Aorta (tissue), 5 donors: ENCODE data around the gene GPX6. TPM values are rescaled to one million over a fixed set of nuclear protein-coding genes. Genes with fewer than 3 reads are reported as not detected.
A peak's percentile ranks its signal among the peaks of the same experiment; 100 is the strongest.

ENCODE experiments used
- ATAC-seq: fragments of 200-7000 bp; cut with Tn5 transposase; one replicate; pipeline ENCODE4 v1.9.1; 2022; ENCODE audit warnings: moderate library complexity; ENCODE audit not compliant: low FRiP score
- DNase-seq, 2 donors: peaks; one replicate each; pipeline ENCODE4 v3.0.0-alpha.2; 2020
- H3K27ac ChIP-seq, 2 donors: one replicate each; pipeline ENCODE4 v1.5.1; 2013; ENCODE audit warnings: low read length in 2 of 2, mild to moderate bottlenecking in 2 of 2, moderate library complexity in 2 of 2, control low read depth in 1 of 2, inconsistent platforms in 1 of 2, low read depth in 1 of 2
- H3K27me3 ChIP-seq, 2 donors: one replicate each; pipeline ENCODE4 v1.6.1; 2013; ENCODE audit warnings: control low read depth in 1 of 2, low read length in 1 of 2, mild to moderate bottlenecking in 1 of 2, moderate library complexity in 1 of 2; ENCODE audit not compliant: insufficient read depth in 2 of 2, control insufficient read depth in 1 of 2
- H3K36me3 ChIP-seq, 2 donors: one replicate each; pipeline ENCODE4 v1.6.1; 2013; ENCODE audit warnings: control low read depth in 1 of 2, low read length in 1 of 2, mild to moderate bottlenecking in 1 of 2; ENCODE audit not compliant: insufficient read depth in 2 of 2, control insufficient read depth in 1 of 2
- H3K4me1 ChIP-seq, 2 donors: one replicate each; pipeline ENCODE4 v1.6.1; 2013; ENCODE audit warnings: low read length in 2 of 2, control low read depth in 1 of 2, mild to moderate bottlenecking in 1 of 2, moderate library complexity in 1 of 2; ENCODE audit not compliant: insufficient read depth in 2 of 2, control insufficient read depth in 1 of 2
- H3K4me3 ChIP-seq, 2 donors: one replicate each; pipeline ENCODE4 v1.5.1; 2013; ENCODE audit warnings: low read length in 2 of 2, control low read depth in 1 of 2, mild to moderate bottlenecking in 1 of 2
- H3K9me3 ChIP-seq: one replicate; pipeline ENCODE4 v1.6.1; 2013; ENCODE audit warnings: mild to moderate bottlenecking, low read length; ENCODE audit not compliant: control insufficient read depth
- WGBS, 2 donors: extraction: QIAGEN DNeasy Blood & Tissue Kit; methylation state at CpG; one replicate each; pipeline ENCODE4 v1.1.7; 2013; 5-methylcytosine and 5-hydroxymethylcytosine counted together
- intact Hi-C, 2 donors: fragments of 100-400 bp; cut with DNase I; formaldehyde crosslinking; loops; one replicate each; pipeline versions ENCODE4 v1.14.2 to v1.15.0; 2022
- polyA plus RNA-seq, 2 donors: library from polyadenylated mRNA; stranded (reverse); fragments of 200-250 nt; gene quantifications; one replicate each; pipeline ENCODE4 v1.2.3, GENCODE V29; 2013
- total RNA-seq, 2 donors: library from RNA; stranded (reverse); fragmentation: NEBNext Ultra II Directional; extraction: Animal tissue kit (Norgen Biotek cat#: 25700); gene quantifications; one replicate each; pipeline ENCODE4 v1.2.1, GENCODE V29; 2021
- donor health status: healthy with polysubstance abuse.
- donor health status: Bipolar disorder and iron deficiency.
- donor health status: DM: no; HTN: no; CAD: no.
- donor health status: DM: no; HTN: no; CAD: no.
- donor health status: DM: yes; HTN: yes; CAD: no.

The GPX6 gene
- total and polyA plus RNA-seq, 4 donors = not detected

DNA sequence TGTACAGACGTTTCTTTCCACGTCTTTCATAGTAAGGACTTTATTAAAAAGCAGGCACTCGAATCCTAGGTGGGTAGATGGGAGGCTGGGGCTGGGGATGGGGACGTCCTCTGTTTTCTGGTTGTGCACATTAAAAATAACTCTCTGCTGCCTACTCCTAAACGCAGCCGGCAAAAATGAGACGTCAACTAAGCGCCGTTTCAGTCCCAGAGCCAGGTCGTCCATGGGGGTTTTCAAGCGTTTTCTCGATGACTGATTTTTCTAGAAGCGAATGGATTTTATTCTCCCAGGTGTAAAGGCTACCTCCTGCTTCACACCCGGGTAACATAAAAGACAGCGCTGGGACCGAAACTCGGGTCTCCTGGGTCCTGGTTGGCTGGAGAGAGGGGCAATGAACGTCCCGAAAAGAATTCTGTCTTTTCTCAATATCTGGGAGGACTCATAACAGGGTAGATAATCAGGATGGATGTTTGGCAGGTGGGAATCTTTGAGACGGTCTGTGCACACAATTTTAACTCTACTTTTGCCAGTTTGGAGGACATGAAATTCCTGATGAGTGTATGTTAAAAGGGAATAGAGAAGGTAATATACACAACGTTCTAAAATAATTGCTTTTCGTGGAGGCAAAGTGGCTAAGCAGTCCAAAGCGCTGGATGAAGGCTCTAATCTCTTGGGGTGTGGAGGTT is 25.2 kb downstream of the GPX6 start:
- Histone ChIP-seq H3K4me3 (no peak overlapping the region), H3K27me3 (peaks cover 0 to 2% of the 10 kb centered on the region in 2 donors), H3K9me3 (peaks cover 4% of the 10 kb centered on the region), H3K36me3 (no peaks in the 10 kb centered on the region), H3K4me1 (no peaks in the 10 kb centered on the region), H3K27ac (no peak overlapping the region)
- DNase-seq (no peak), ATAC-seq (peak; percentile 51)
- WGBS, 2 donors = 8% methylated on average over 23 of the region's 23 CpGs
- intact Hi-C loops = no loop called here

- H3K4me3 ChIP-seq = no peak overlapping the region
- peaks cover 4% of the 10 kb centered on the region for H3K9me3 ChIP-seq
- DNase-seq (no peak), ATAC-seq (peak; percentile 83)
- WGBS, 2 donors = 3 to 4% methylated on average over 40 of the region's 40 CpGs
- H3K4me1 ChIP-seq = no peaks in the 10 kb centered on the region
- intact Hi-C loops = no loop called here
- H3K27me3 ChIP-seq = peaks cover 0 to 2% of the 10 kb centered on the region in 2 donors
- no peaks in the 10 kb centered on the region for H3K36me3 ChIP-seq
- no peak overlapping the region for H3K27ac ChIP-seq
Measured at GRCh38 chr6:28489366-28490204, 26.0 kb downstream of the GPX6 start.

GRCh38 chr6:28488916-28489365 is 26.7 kb downstream of the GPX6 start:
- no peak overlapping the region for H3K4me3 ChIP-seq
- intact Hi-C loops = no loop called here
- no peak for ATAC-seq
- 28 to 29% methylated on average over 14 of the region's 14 CpGs for WGBS, 2 donors
- peaks cover 4% of the 10 kb centered on the region for H3K9me3 ChIP-seq
- no peak for DNase-seq
- H3K36me3 ChIP-seq = no peaks in the 10 kb centered on the region
- H3K4me1 ChIP-seq = no peaks in the 10 kb centered on the region
- peaks cover 0 to 2% of the 10 kb centered on the region in 2 donors for H3K27me3 ChIP-seq
- H3K27ac ChIP-seq = no peak overlapping the region

DNA sequence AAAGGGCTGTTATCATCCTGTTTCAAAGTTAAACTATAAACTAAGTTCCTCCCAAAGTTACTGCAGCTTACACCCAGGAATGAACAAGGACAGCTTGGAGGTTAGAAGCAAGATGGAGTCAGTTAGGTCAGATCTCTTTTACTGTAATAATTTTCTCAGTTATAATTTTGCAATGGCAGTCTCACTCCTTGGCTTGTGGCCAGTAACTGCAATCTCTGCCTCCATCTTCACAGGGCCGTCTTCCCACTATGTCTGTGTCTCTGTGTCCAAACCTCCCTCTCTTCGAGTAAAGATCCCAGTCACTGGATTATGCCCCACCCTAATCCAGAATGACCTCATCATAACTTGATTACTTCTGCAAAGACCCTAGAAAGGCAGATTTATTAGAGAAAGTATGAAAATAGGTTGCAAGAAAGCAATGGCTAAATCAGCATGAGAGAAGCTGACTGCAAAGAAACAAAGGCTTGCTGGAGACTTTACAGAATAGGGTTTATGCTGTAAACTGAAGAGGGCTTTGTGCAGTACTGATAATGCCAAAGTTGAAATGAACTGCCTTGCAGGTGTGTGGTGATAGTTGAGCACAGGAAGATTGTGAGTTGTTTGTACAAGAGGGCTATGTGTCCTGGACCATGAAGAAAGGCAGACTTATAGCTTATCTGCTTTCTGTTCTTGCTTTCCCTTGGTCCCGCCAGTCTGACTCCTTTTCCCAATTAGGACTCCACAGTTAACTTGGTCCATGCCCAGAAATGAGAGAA is 28.4 kb downstream of the GPX6 start:
- ATAC-seq = no peak
- peaks cover 4% of the 10 kb centered on the region for H3K9me3 ChIP-seq
- H3K27me3 ChIP-seq = peaks cover 0 to 2% of the 10 kb centered on the region in 2 donors
- H3K4me3 ChIP-seq = no peak overlapping the region
- H3K36me3 ChIP-seq = no peaks in the 10 kb centered on the region
- 47 to 51% methylated on average over 3 of the region's 3 CpGs for WGBS, 2 donors
- DNase-seq = no peak
- no peak overlapping the region for H3K27ac ChIP-seq
- intact Hi-C loops = no loop called here
- H3K4me1 ChIP-seq = no peaks in the 10 kb centered on the region

DNA sequence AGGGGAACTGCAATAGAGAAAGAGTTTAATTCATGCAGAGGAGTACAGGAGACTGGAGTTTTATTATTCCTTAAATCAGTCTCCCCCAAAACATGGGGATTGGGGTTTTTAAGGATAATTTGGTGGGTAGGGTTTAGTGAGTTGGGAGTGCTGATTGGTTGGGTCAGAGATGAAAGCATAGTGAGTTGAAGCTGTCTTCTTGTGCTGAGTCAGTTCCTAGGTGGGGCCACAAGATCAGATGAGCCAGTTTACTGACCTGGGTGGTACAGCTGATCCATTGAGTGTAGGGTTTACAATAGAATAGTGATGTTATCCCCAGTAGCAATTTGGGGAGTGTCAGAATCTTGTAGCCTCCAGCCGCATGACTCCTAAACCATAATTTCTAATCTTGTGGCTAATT is 29.1 kb downstream of the GPX6 start:
- Histone ChIP-seq H3K27ac (no peak overlapping the region), H3K4me3 (no peak overlapping the region), H3K36me3 (no peaks in the 10 kb centered on the region), H3K4me1 (no peaks in the 10 kb centered on the region), H3K9me3 (peaks cover 4% of the 10 kb centered on the region), H3K27me3 (peaks cover 0 to 2% of the 10 kb centered on the region in 2 donors)
- 87 to 100% methylated on average over 1 of the region's 1 CpG for WGBS, 2 donors
- ATAC-seq = no peak
- intact Hi-C loops = no loop called here
- DNase-seq = no peak

DNA sequence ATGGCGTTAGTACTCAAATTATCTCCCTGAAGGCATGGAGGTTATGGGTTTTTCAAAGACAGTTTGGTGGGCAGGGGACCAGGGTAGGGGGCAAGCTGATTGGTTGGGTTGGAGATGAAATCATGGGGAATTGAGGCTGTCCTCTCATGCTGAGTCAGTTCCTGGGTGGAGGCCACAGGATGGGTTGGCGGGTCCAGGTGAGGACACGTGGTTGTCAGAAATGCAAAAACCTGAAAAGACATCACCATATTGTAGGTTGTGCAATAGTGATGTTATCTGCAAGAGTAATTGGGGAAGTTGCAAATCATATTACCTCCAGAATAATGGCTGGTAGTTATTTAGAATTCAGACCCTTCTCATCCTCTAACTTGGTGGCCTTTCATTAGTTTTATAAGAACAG is 30.1 kb downstream of the GPX6 start:
- H3K9me3 ChIP-seq = peaks cover 4% of the 10 kb centered on the region
- peaks cover 0 to 2% of the 10 kb centered on the region in 2 donors for H3K27me3 ChIP-seq
- DNase-seq = no peak
- no peak overlapping the region for H3K4me3 ChIP-seq
- ATAC-seq = no peak
- H3K27ac ChIP-seq = no peak overlapping the region
- H3K4me1 ChIP-seq = no peaks in the 10 kb centered on the region
- WGBS, 2 donors = 90 to 91% methylated on average over 3 of the region's 3 CpGs
- intact Hi-C loops = no loop called here
- no peaks in the 10 kb centered on the region for H3K36me3 ChIP-seq

GRCh38 chr6:28480253-28480932 is 35.2 kb downstream of the GPX6 start:
- intact Hi-C loops = no loop called here
- H3K9me3 ChIP-seq = peaks cover 3% of the 10 kb centered on the region
- no peaks in the 10 kb centered on the region for H3K27me3 ChIP-seq
- no peak overlapping the region for H3K27ac ChIP-seq
- no peaks in the 10 kb centered on the region for H3K36me3 ChIP-seq
- ATAC-seq = no peak
- H3K4me3 ChIP-seq = no peak overlapping the region
- no peak for DNase-seq
- WGBS, 2 donors = 56 to 62% methylated on average over 9 of the region's 9 CpGs
- no peaks in the 10 kb centered on the region for H3K4me1 ChIP-seq

DNA sequence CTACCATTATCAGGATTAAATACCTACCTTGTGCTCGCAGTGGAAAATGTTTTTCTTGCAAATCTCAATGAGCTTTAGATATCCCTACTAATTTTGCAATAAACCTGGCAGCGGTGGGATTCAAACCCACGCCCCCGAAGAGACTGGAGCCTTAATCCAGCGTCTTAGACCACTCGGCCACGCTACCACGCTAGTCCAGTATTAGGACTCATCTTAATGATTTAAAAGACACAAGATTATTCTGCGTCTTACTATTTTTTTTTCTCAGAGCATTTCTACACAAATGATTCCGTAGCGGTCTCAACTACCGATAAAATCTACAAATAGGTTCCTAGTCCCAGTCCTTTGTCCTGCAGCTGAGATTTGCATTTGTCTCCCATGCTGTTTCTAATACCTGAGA is 37.1 kb downstream of the GPX6 start:
- WGBS, 2 donors = 36 to 50% methylated on average over 12 of the region's 12 CpGs

More for the DNA sequence above, 37.1 kb downstream of the GPX6 start:
- H3K9me3 ChIP-seq = peaks cover 3% of the 10 kb centered on the region
- peaks cover 0 to 1% of the 10 kb centered on the region in 2 donors for H3K27me3 ChIP-seq
- no peaks in the 10 kb centered on the region for H3K36me3 ChIP-seq
- no peaks in the 10 kb centered on the region for H3K4me1 ChIP-seq
- no peak overlapping the region for H3K27ac ChIP-seq
- DNase-seq (no peak), ATAC-seq (no peak)
- intact Hi-C loops = no loop called here
- no peak overlapping the region for H3K4me3 ChIP-seq
